GM19025 (cell line): Measurements from ENCODE around the gene MARVELD2.
A peak's percentile ranks its signal among the peaks of the same experiment; 100 is the strongest.
"Not testable (repeated sequence)": the region's sequence is repeated elsewhere in the genome, so short reads cannot be mapped to it uniquely, and the experiment has no call there.

Experiments used
- ATAC-seq: cut with Tn5 transposase; IDR thresholded peaks from one replicate; pipeline ENCODE4 v1.9.1; 2021; ENCODE audit warnings: mild to moderate bottlenecking, low read depth, moderate library complexity; ENCODE audit not compliant: unreplicated experiment

The MARVELD2 gene

GRCh38 chr5:69444127-69444754, 29.3 kb downstream of the MARVELD2 start:
- no peak for ATAC-seq

GRCh38 chr5:69449511-69449910, 34.6 kb downstream of the MARVELD2 start:
- ATAC-seq, result no peak

DNA sequence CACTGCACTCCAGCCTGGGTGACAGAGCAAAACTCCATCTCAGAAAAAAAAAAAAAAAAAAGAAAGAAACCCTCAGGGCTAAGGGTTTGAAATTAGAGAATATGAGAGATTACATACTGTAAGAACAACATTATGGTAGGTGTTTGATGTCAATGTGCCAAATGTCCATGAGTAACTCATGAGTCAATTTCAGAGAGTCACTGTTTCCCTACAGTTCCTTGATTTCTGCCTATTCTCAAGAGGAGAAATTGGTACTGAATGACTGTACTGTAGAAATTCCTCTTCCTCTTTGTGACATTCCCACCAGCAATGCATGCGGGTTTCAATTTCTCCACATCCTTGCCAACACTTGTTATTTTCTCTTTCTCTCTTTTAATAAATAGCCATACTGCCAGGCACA, 35.2 kb downstream of the MARVELD2 start:
- no peak for ATAC-seq

DNA sequence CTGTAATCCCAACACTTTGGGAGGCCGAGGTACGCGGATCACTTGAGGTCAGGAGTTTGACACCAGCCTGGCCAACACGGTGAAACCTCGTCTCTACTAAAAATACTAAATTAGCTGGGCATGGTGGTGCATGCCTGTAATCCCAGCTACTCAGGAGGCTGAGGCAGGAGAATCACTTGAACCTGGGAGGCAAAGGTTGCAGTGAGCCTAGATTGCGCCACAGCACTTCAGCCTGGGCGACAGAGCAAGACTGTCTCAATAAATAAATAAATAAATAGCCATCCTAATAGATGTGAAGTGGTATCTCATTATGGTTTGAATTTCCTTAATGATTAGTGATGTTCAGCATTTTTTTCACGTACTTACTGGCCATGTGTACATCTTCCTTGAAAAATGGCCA, 35.6 kb downstream of the MARVELD2 start:
- not testable (repeated sequence) for ATAC-seq

DNA sequence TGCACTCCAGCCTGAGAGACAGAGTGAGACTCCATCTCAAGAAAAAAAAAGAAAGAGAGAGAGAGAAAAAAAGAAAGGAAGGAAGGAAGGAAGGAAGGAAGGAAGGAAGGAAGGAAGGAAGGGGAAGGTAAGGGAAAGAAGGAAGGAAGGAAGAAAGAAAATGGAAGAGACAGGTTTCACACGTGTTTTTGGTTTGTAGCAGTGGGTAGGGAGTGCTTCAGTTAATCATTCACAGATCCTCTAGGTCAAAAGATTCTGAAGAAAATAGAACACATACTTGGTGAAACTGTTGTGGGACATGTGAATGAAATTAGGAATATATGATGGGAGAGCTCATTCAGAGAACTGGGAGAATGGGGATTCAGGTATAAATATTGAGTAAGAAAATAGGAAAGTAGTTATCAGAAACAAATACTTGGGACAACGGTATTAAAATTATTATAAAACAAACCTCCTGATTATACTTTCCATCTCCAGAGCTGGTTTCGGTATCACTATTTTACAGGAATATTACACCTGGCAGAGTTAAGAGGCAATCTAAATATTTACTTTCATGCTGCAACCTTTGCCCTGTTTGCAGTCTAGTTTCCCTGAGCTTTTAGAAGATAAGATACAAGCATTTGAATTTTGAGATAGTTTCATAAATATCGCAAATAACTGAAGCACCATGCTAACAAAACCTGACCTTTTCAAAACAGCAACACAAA, 37.2 kb downstream of the MARVELD2 start:
- ATAC-seq, result no peak

DNA sequence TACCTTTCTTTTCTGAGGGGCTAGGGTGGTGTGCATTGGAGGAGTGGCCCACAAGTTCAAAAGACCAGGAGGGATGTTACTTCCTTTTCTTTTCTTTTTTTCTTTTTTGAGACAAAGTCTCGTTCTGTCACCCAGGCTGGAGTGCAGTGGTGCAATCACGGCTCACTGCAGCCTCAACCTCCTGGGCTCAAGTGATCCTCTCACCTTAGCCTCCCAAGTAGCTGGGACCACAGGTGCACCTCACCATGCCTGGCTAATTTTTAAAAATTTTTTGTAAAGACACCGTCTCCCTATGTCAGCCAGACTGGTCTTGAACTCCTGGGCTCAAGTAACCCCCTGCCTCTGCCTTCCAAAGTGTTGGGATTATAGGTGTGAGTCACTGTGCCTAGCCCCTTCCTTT, 38.6 kb downstream of the MARVELD2 start:
- not testable (repeated sequence) for ATAC-seq

GRCh38 chr5:69454460-69455249, 39.7 kb downstream of the MARVELD2 start:
- ATAC-seq, result no peak

DNA sequence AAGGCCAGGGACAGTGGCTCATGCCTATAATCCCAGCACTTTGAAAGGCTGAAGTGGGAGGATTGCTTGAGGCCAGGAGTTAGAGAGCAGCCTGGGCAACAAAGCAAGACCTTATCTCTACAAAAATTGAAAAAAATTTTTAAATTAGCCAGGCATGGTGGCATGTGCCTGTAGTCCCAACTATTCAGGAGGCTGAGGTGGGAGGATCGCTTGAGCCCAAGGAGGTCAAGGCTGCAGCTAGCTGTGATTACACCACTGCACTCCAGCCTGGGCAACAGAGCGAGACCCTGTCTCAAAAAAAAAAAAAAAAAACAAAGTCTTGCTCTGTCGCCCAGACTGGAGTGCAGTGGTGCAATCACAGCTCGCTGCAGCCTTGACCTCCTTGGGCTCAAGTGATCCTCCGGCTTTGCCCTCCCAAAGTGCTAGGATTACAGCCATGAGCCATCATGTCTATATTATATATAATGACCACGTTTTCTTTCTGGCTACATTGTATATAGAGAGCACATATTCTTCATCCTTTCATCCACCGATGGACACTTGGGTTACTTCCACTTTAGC, 40.6 kb downstream of the MARVELD2 start:
- not testable (repeated sequence) for ATAC-seq

DNA sequence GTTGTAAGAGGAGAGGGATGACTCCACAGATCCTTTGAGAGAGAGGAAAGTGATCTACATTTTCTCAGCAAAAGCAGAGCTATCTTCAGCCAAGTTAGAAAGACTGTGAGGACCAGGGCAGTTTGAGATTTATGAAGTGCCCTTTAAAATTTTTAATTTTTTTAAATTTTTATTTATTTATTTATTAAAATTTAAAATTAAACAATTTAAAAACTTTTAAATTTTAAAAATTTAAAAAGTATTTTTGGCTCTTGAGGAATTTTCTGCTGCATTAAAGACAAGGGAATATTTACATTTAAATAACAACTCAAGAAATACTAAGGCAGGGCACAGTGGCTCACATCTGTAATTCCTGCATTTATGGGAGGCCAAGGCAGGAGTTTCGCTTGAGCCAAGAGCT, 47.3 kb downstream of the MARVELD2 start:
- ATAC-seq, result no peak

DNA sequence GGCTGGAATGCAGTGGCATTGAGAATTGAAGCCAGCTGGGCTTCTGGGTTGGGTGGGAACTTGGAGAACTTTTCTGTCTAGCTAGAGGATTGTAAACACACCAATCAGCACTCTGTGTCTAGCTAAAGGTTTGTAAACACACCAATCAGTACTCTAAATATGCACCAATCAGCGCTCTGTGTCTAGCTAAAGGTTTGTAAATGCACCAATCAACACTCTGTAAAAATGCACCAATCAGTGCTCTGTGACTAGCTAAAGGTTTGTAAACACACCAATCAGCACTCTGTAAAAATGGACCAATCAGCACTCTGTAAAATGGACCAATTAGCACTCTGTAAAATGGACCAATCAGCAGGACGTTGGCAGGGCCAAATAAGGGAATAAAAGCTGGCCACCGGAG, 51.5 kb downstream of the MARVELD2 start:
- ATAC-seq, result not testable (repeated sequence)

- peak; percentile 94 for ATAC-seq
Observed at GRCh38 chr5:69467442-69468225, 52.7 kb downstream of the MARVELD2 start.

DNA sequence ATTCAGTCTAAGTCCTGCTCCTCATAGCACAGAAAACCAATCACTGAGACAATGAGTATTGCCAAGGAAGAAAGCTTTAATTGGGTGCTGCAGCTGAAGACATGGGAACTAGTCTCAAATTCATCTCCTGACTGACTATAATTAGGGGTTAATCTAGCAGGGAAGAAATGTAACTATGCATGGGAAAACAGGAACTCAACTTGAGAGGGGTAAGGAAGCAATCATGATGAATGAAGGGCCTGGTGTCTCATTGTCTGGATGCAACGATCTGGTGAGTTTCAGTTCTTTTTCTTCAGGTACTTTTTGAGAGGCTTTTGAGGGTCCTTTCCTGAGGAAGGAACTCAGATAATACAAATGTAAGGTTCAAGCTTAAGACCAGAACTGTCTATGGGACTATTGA, 53.7 kb downstream of the MARVELD2 start:
- ATAC-seq, result no peak

DNA sequence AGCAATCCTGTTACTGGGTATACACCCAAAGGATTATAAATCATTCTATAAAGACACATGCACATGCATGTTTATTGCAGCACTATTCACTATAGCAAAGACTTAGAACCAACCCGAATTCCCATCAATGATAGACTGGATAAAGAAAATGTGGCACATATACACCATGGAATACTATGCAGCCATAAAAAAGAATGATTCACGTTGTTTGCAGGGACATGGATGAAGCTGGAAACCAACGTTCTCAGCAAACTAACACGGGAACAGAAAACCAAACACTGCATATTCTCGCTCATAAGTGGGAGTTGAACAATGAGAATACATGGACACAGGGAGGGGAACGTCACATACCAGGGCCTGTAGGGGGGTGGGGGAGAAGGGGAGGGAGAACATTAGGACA, 56.6 kb downstream of the MARVELD2 start:
- ATAC-seq, result not testable (repeated sequence)

GRCh38 chr5:69472535-69473143, 57.7 kb downstream of the MARVELD2 start:
- not testable (repeated sequence) for ATAC-seq

DNA sequence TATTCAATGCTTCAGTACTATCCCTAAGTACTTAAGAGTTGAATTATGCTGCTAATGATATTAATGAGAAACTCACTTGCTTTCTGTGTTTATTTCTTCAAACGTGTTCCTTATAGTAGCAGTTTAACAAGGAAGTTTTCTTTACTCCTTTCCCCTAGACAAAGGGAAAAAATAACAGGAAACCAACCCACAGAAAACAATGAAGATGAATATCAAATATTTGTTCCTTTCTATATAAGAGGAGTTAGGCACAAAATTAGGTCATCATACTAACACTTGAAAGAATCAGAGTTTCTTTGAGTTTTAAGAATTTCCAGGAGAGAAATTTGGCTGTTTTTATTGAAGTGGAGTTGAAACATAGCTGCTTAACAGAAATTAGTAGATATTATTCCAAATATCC, 62.3 kb downstream of the MARVELD2 start:
- ATAC-seq, result no peak

GRCh38 chr5:69478296-69478695, 63.4 kb downstream of the MARVELD2 start:
- not testable (repeated sequence) for ATAC-seq

DNA sequence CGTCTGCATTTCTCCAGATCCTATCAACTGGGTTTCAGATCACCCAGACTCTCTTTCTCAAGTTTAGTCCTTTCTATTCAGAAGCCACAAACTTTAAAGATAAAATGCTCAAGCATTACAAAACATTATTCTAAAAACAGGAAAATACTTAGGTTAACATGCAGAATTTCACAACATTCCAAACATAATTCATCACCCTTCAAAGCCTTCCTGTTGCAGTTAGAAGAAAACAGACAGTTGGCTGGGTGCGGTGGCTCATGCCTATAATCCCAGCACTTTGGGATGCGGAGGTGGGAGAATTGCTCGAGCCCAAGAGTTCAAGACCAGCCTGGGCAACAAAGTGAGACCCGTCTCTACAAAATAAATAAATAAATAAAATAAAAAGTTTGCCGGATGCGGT, 70.0 kb downstream of the MARVELD2 start:
- ATAC-seq, result no peak

GRCh38 chr5:69485471-69485870, 70.6 kb downstream of the MARVELD2 start:
- ATAC-seq, result no peak

DNA sequence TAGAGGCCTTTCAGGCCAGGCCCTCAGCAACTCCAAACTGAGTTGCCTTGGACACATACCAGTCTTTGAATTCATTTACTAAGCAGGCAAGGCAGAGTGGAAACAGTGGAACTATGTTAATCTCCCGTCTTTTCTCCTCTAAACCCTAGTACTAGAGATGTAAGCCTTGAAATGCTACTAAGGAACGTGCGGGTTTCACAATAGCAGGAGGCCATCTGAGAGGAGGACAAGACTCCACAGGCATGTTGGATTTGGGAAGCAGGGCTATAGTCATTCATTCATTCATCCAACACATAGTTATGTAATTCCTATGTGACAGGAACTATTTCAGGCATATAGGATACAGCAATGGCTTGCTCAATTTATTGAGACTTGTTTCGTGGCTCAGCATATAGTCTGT, 74.3 kb downstream of the MARVELD2 start:
- ATAC-seq, result no peak

DNA sequence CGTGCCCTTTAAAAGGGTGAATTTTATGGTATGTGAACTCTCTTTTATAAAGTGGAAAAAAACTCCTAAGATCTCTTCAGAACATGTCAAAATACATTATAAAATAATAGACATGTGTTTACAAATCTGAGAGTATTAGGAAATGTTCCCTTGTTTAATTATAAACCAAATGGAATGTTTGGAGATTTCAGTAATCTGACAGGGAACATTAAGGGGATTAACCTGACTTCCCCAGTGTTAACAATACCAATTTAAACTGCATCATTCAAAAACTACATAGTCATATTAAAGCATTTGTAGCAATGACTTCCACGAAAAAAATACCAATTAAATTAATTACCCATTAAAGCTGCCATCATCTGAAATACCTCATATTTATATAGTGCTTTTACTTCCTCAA, 76.1 kb downstream of the MARVELD2 start:
- no peak for ATAC-seq
